ENCODE data around the gene SPDYE8.
"Not testable (repeated sequence)": the region's sequence is repeated elsewhere in the genome, so short reads cannot be mapped to it uniquely, and the experiment has no call there.

The SPDYE8 gene, protein sequence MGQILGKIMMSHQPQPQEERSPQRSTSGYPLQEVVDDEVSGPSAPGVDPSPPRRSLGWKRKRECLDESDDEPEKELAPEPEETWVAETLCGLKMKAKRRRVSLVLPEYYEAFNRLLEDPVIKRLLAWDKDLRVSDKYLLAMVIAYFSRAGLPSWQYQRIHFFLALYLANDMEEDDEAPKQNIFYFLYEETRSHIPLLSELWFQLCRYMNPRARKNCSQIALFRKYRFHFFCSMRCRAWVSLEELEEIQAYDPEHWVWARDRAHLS

DNA sequence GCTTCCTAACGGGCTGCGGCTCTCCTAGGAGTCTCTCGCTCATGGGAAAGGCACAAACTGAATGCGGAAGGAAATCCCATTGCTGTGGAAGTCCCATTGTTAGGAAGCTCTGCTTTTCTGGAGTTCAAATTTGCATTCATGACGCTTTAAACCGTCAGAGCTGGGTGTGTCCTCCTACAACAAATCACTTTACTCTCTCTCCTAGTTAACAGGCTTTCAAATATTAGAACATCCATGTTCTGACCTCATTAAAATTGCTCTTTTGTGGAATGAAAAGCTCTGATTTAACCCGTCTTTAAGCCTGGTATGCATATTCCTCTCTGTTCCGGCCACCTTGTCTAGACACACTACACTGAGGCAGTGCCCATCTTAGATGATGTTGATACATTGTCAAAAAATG is at the start of gene SPDYE8:
Gene SPDYE8 (minus strand): TSS at position 101 of the 400 bp plus-strand sequence. CDS start 1,800 bp downstream, outside the sequence.
- not testable (repeated sequence) for DNase-seq

DNA sequence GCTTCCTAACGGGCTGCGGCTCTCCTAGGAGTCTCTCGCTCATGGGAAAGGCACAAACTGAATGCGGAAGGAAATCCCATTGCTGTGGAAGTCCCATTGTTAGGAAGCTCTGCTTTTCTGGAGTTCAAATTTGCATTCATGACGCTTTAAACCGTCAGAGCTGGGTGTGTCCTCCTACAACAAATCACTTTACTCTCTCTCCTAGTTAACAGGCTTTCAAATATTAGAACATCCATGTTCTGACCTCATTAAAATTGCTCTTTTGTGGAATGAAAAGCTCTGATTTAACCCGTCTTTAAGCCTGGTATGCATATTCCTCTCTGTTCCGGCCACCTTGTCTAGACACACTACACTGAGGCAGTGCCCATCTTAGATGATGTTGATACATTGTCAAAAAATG is 28.2 kb upstream of the SPDYE8 start, which contains the start of gene SPDYE11:
Gene SPDYE11 (minus strand): TSS at position 101 of the 400 bp plus-strand sequence. CDS start 1,800 bp downstream, outside the sequence.
- DNase-seq = not testable (repeated sequence)

DNA sequence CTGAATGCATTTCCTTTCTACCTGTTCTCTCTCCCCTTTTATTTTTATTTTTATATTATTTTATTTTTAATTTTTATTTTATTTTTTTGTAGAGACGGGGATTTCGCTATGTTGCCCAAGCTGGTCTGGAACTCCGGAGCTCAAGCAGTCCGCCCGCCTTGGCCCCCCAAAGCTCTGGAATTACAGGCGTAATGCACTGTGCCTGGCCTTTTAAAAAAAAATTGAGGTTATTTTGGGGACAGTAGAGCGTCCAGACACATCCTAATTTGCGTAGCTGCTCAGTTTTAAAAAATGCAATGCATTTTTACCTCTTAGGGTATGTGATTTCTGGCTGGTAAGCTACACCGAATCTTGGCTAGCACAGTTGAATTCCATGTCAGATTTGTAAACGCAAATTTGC is 23.1 kb downstream of the SPDYE8 start:
- DNase-seq = not testable (repeated sequence)

- peak; percentile 89 for DNase-seq
Measured at GRCh38 chr7:73005693-73006447, 23.7 kb downstream of the SPDYE8 start.

GRCh38 chr7:73005356-73005692 is 24.2 kb downstream of the SPDYE8 start:
- not testable (repeated sequence) for DNase-seq

DNA sequence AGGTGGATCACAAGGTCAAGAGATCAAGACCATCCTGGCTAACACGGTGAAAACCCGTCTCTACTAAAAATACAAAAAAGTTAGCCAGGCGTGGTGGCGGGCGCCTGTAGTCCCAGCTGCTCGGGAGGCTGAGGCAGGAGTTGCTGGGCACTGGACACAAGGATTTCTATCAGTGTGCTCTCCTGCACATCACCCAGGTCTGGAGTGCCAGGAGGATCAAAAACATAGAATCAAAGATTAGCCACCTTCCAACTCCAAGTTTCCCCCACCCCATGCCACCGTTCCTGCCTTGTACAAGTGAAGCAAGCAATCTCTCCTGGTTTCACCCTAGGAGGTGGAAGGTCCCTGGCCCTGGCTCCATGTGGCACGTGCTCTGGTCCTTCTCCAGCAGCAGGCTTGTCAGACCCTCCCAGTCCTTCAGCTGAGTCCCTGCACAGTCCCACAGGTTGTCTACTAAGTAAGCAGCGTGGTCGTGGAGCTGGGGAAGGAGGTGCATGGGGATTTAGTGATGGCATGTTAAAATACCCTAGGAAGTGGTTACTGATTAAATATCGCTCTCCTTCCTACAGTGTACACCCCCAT is 31.6 kb downstream of the SPDYE8 start:
- DNase-seq = not testable (repeated sequence)

DNA sequence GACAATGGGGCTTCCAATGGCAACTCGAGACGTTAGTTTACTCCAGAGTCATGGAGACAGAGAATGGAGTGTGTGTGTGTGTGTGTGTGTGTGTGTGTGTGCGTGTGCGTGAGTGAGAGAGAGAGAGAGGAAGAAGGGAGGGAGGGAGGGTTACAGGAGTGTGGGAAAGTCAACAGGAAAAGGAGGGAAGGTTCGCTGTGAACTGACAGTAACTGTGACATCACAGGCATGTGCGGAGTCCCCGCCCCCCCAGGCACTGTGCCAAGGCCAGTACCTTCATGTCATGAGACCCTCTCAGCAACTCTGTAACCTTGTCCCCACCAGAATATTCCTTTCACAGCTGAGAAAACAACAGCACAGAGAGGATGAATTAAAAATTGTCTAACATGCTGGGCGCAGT is 32.1 kb downstream of the SPDYE8 start:
- not testable (repeated sequence) for DNase-seq

GRCh38 chr7:72995484-72995883 is 34.1 kb downstream of the SPDYE8 start:
- not testable (repeated sequence) for DNase-seq

DNA sequence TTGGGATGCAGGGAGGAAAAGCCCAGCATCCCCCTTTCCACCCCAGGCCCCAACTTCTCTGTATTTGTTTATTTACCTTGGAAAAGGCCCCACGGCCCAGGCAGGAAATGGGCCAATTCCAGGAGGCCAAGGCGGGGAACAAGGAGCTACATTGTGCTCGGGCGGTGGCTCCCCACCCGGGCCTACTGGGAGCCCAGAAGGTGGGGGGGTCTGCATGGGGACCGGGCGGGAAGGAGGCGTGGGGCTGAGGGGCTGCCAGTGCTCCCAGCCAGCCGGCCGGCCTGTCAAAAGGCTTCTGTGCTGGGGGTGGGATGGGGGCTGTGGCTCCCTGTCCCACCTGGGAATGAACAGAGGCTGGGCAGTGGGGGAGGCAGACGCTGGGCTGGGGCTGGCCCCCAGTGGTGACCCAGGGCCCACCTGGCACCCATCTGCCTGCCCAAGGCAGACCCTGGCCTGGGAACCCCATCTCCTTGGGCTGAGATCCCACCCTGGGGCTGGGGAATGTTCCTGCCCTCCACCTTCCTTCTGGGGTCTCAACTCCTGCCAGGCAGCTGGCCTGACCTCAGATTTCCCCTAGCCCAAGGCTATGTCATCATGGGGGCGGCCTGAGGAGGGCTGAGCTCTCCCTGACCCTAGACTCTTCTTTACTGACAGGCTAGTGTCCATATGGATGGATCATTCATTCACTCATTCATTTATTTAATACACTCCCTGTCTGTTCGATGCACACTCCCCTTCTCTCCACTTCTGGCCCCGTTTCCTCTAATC is 39.2 kb downstream of the SPDYE8 start:
- DNase-seq = not testable (repeated sequence)

DNA sequence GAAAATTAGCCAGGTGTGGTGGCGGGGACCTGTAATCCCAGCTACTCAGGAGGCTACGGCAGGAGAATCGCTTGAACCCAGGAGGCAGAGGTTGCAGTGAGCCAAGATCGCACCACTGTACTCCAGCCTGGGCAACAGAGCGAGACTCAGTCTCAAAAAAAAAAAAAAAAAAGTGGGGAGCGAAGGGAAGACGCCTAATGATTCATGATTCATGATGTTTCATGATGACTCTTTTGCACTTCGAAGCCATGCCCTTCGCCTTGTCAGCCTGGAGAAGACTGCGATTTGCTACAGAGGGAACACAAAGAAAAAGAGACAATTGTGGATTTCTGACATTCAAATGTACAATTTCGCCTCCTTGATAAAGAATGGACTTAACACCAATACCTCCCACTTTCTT is 47.5 kb downstream of the SPDYE8 start:
- DNase-seq = not testable (repeated sequence)

DNA sequence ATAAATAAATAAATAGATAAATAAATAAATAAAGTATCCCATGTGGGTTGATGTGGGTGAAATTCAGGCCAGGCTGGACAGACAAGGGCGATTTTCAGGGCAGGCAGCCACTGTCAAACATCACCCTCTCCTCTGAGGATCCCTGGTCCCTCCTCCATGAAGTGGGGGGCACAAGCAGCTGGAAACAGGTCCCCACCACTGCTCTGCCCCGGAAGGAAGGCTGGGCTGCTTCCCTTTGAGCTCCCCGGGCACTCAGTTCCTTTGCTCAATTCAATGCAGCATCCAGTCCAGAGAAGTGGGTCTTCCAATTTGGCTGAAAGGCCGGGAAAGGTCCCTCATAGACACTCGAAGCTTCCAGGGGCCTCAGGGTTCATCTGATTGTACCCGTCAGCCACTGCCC is 49.2 kb downstream of the SPDYE8 start:
- not testable (repeated sequence) for DNase-seq

GRCh38 chr7:72976434-72976833 is 53.1 kb downstream of the SPDYE8 start:
- DNase-seq = not testable (repeated sequence)

DNA sequence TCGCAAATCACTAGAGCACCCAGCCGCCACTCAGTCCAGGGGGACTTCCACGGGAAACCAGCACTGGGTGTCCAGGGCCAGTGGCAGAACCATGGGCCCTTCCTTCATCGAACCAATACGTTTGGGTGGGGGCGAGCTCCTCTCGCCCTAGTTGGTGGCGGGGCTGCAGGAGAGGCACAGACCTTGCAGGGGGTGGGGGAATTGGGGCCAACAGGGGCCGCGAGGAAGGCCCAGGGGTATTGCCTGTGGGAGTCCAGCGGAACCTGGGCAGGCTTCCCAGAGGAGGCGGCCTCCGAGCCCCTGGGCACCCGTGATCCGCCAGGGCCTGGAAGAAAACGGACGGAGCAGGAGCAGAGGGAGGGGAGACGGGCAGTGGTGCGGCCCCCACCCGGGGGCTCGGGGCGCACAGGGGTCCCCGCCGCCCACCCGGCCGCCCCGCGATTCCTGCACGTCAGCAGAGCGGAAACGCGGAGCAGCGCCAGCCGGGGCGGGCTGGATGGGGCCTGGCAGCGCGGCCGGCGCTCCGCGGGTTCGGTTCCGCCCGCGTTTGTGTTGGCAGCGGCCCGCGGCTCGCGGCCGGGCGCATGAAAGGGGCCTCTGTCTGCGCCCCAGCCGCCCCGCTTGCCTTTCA is 53.8 kb downstream of the SPDYE8 start:
- DNase-seq = not testable (repeated sequence)

DNA sequence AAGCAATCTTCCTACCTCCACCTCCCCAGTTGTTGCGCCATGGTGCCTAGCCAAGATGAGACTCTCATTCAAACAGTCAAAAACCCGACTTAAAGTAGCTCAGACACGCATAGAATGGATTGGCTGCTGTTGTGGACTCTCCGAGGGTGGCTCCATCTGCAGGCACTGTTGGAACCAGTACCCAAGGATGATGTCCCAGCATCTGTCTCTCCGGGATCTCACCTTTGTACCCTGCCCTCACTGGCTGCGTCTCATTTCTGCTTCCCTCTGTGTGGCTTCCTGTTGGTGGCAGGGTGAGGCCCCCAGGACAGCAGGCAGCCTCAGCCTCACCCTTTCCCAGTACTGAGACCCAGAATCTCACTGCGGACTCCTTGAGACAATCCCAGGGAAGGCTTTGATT is 54.8 kb downstream of the SPDYE8 start:
- DNase-seq = not testable (repeated sequence)

GRCh38 chr7:72971505-72971904 is 58.1 kb downstream of the SPDYE8 start:
- DNase-seq = not testable (repeated sequence)
